Stomach smooth muscle (tissue), 2 donors: ENCODE results near the gene RBL1.

Experiments used
- H3K27ac ChIP-seq: one replicate; pipeline ENCODE4 v1.7.0; 2013; ENCODE audit warnings: mild to moderate bottlenecking, low read length, inconsistent platforms
- H3K27me3 ChIP-seq, 2 donors: one replicate each; pipeline ENCODE4 v1.7.0; 2013; ENCODE audit warnings: low read length in 2 of 2; ENCODE audit not compliant: insufficient read depth in 2 of 2, control insufficient read depth in 1 of 2
- H3K36me3 ChIP-seq, 2 donors: one replicate each; pipeline ENCODE4 v1.7.0; 2013; ENCODE audit warnings: low read length in 2 of 2; ENCODE audit not compliant: control insufficient read depth in 2 of 2, insufficient read depth in 2 of 2
- H3K4me1 ChIP-seq: one replicate; pipeline ENCODE4 v1.7.0; 2013; ENCODE audit warnings: low read length; ENCODE audit not compliant: control insufficient read depth, insufficient read depth
- H3K4me3 ChIP-seq, 2 donors: one replicate each; pipeline ENCODE4 v1.7.0; 2013; ENCODE audit warnings: low read length in 2 of 2
- H3K9ac ChIP-seq, 2 donors: one replicate each; pipeline ENCODE4 v1.7.0; 2013; ENCODE audit warnings: low read length in 2 of 2, mild to moderate bottlenecking in 1 of 2
- H3K9me3 ChIP-seq, 2 donors: one replicate each; pipeline ENCODE4 v1.7.0; 2013; ENCODE audit warnings: low read length in 2 of 2; ENCODE audit not compliant: control insufficient read depth in 2 of 2
- donor health status: healthy.
- donor health status: Pancreatic carcinoma.

RBL1 gene

GRCh38 chr20:37119356-37120036, 23.7 kb upstream of the RBL1 start:
- Histone ChIP-seq H3K4me1 (no peaks in the 10 kb centered on the region), H3K9me3 (no peaks in the 10 kb centered on the region), H3K9ac (no peak overlapping the region), H3K27ac (no peak overlapping the region), H3K36me3 (no peaks in the 10 kb centered on the region), H3K27me3 (no peaks in the 10 kb centered on the region), H3K4me3 (no peak overlapping the region)

GRCh38 chr20:37114012-37114411, 18.2 kb upstream of the RBL1 start:
- no peak overlapping the region for H3K4me3 ChIP-seq
- H3K27me3 ChIP-seq = no peaks in the 10 kb centered on the region
- no peaks in the 10 kb centered on the region for H3K36me3 ChIP-seq
- no peaks in the 10 kb centered on the region for H3K9me3 ChIP-seq
- no peak overlapping the region for H3K9ac ChIP-seq
- H3K4me1 ChIP-seq = no peaks in the 10 kb centered on the region
- H3K27ac ChIP-seq = no peak overlapping the region

- H3K27me3 ChIP-seq = no peaks in the 10 kb centered on the region
- H3K4me3 ChIP-seq = no peak overlapping the region
- H3K36me3 ChIP-seq = no peaks in the 10 kb centered on the region
- H3K27ac ChIP-seq = no peak overlapping the region
- no peaks in the 10 kb centered on the region for H3K4me1 ChIP-seq
- H3K9ac ChIP-seq = no peak overlapping the region
- H3K9me3 ChIP-seq = no peaks in the 10 kb centered on the region
Measured at GRCh38 chr20:37111926-37112455, 16.2 kb upstream of the RBL1 start.

GRCh38 chr20:37108676-37109075, 12.9 kb upstream of the RBL1 start:
- Histone ChIP-seq H3K9ac (no peak overlapping the region), H3K4me1 (no peaks in the 10 kb centered on the region), H3K27me3 (no peaks in the 10 kb centered on the region), H3K9me3 (no peaks in the 10 kb centered on the region), H3K27ac (no peak overlapping the region), H3K36me3 (no peaks in the 10 kb centered on the region), H3K4me3 (no peak overlapping the region)

GRCh38 chr20:37102571-37102970, 6.8 kb upstream of the RBL1 start:
- no peaks in the 10 kb centered on the region for H3K4me1 ChIP-seq
- H3K27me3 ChIP-seq = no peaks in the 10 kb centered on the region
- H3K9me3 ChIP-seq = no peaks in the 10 kb centered on the region
- no peak overlapping the region for H3K9ac ChIP-seq
- H3K36me3 ChIP-seq = no peaks in the 10 kb centered on the region
- no peak overlapping the region for H3K27ac ChIP-seq
- H3K4me3 ChIP-seq = no peak overlapping the region

GRCh38 chr20:37096415-37097041, 731 bp upstream of the RBL1 start:
- Histone ChIP-seq H3K27ac (peak overlapping the region; percentile 49), H3K4me1 (peaks cover 12% of the 10 kb centered on the region), H3K36me3 (no peaks in the 10 kb centered on the region), H3K9ac (peak overlapping the region; percentile 62 to 71), H3K27me3 (no peaks in the 10 kb centered on the region), H3K4me3 (peak overlapping the region; percentile 86 to 88), H3K9me3 (no peaks in the 10 kb centered on the region)

GRCh38 chr20:37095108-37095598, 644 bp downstream of the RBL1 start:
- H3K4me1 ChIP-seq = peaks cover 12% of the 10 kb centered on the region

GRCh38 chr20:37090407-37090806, 5.4 kb downstream of the RBL1 start:
- Histone ChIP-seq H3K27me3 (no peaks in the 10 kb centered on the region), H3K9ac (no peak overlapping the region), H3K9me3 (no peaks in the 10 kb centered on the region), H3K4me3 (no peak overlapping the region), H3K27ac (no peak overlapping the region), H3K36me3 (no peaks in the 10 kb centered on the region), H3K4me1 (peaks cover 9% of the 10 kb centered on the region)

More at GRCh38 chr20:37095108-37095598, 644 bp downstream of the RBL1 start:
- Histone ChIP-seq H3K36me3 (no peaks in the 10 kb centered on the region), H3K9me3 (no peaks in the 10 kb centered on the region), H3K4me3 (peak overlapping the region; percentile 86 to 88), H3K9ac (peak overlapping the region; percentile 62 to 71), H3K27ac (no peak overlapping the region), H3K27me3 (no peaks in the 10 kb centered on the region)

GRCh38 chr20:37081717-37082289, 14.0 kb downstream of the RBL1 start:
- H3K9ac ChIP-seq = no peak overlapping the region
- no peak overlapping the region for H3K4me3 ChIP-seq
- H3K36me3 ChIP-seq = peaks cover 4 to 5% of the 10 kb centered on the region in 2 donors
- H3K27me3 ChIP-seq = no peaks in the 10 kb centered on the region
- H3K27ac ChIP-seq = no peak overlapping the region
- no peaks in the 10 kb centered on the region for H3K4me1 ChIP-seq
- H3K9me3 ChIP-seq = no peaks in the 10 kb centered on the region

- no peak overlapping the region for H3K27ac ChIP-seq
- peaks cover 0 to 4% of the 10 kb centered on the region in 2 donors for H3K9me3 ChIP-seq
- H3K27me3 ChIP-seq = no peaks in the 10 kb centered on the region
- H3K4me1 ChIP-seq = no peaks in the 10 kb centered on the region
- no peak overlapping the region for H3K9ac ChIP-seq
- peaks cover under 1 to 3% of the 10 kb centered on the region in 2 donors for H3K36me3 ChIP-seq
- H3K4me3 ChIP-seq = no peak overlapping the region
Measured at GRCh38 chr20:37077009-37077408, 18.8 kb downstream of the RBL1 start.
